HCT116 (cell line): ENCODE results near the gene CPEB1. TPM values are rescaled to one million over a fixed set of nuclear protein-coding genes. Genes with fewer than 3 reads are reported as not detected.

Experiments used
- ATAC-seq: fragments of 200-7000 bp; cut with Tn5 transposase; 2 replicates; pipeline ENCODE4 v1.9.1; 2020; ENCODE audit warnings: mild to moderate bottlenecking, moderate library complexity
- BruUV-seq: library from RNA; stranded (reverse); fragments of 400-500 nt; replicated peaks from 2 replicates; lab custom pipeline; 2021; lab: Mats Ljungman, UMichigan
- CTCF ChIA-PET: fragments of 300-600 bp; sonication (Branson Sonifier 250); formaldehyde crosslinking; loops from one replicate; lab custom pipeline; 2021; ENCODE audit warnings: antibody characterized with exemption; lab: Charles Lee
- POLR2A ChIA-PET: fragments of 300-600, 350-600 bp; sonication (Branson Sonifier 250); formaldehyde crosslinking; loops from one replicate; lab custom pipeline; 2021; ENCODE audit warnings: antibody characterized with exemption; lab: Charles Lee
- RAD21 ChIA-PET, 2 experiments: fragments of 300-600 bp; sonication (Branson Sonifier 250); formaldehyde crosslinking; loops; one replicate each; lab custom pipeline; 2023; ENCODE audit warnings: low total read pairs in 2 of 2; ENCODE audit not compliant: uncharacterized antibody in 2 of 2, unreplicated experiment in 2 of 2, low non-redundant PET in 1 of 2; lab: Charles Lee
- DNase-seq: peaks from one replicate; pipeline ENCODE4 v3.0.0-alpha.2; 2010; ENCODE audit warnings: low read depth, low spot score
- H2AFZ ChIP-seq: fragments of 200-600 bp; shearing (Covaris generic), sonication (generic); 2 replicates; pipeline ENCODE4 v1.6.1; 2017; ENCODE audit warnings: low read depth, mixed run types, mixed read lengths, antibody characterized with exemption, low read length; ENCODE audit not compliant: poor library complexity, severe bottlenecking
- H3K27ac ChIP-seq: 2 replicates; pipeline ENCODE4 v1.5.1; 2012; ENCODE audit warnings: low read depth, low read length
- H3K27me3 ChIP-seq: fragments of 200-600 bp; sonication (generic); 2 replicates; pipeline ENCODE4 v1.6.1; 2016; ENCODE audit warnings: mixed run types, low read length, mixed read lengths; ENCODE audit not compliant: insufficient read depth
- H3K36me3 ChIP-seq, 2 experiments: fragments of 200-500 bp in 1 of 2; fragments of 200-600 bp in 1 of 2; sonication (Bioruptor generic) in 1 of 2; sonication (generic) in 1 of 2; 2 replicates each; pipeline versions ENCODE4 v1.5.1 to v1.6.1; 2014 to 2016; ENCODE audit warnings: low read length in 2 of 2, inconsistent platforms in 1 of 2, mixed read lengths in 1 of 2, mixed run types in 1 of 2; ENCODE audit not compliant: insufficient read depth in 2 of 2, control insufficient read depth in 1 of 2
- H3K4me1 ChIP-seq, 2 experiments: fragments of 200-600 bp in 1 of 2; sonication (generic) in 1 of 2; 2 replicates each; pipeline versions ENCODE4 v1.5.1 to v1.6.1; 2012 to 2017; ENCODE audit warnings: low read length in 2 of 2, inconsistent platforms in 1 of 2, mild to moderate bottlenecking in 1 of 2, mixed read lengths in 1 of 2, mixed run types in 1 of 2, moderate library complexity in 1 of 2; ENCODE audit not compliant: insufficient read depth in 2 of 2, control insufficient read depth in 1 of 2
- H3K4me2 ChIP-seq: fragments of 200-600 bp; sonication (generic); 2 replicates; pipeline ENCODE4 v1.6.1; 2017; ENCODE audit warnings: mixed run types, low read length, mixed read lengths
- H3K4me3 ChIP-seq, 2 experiments: fragments of 200-600 bp in 1 of 2; sonication (generic) in 1 of 2; replicated peaks in 1 of 2; 2 replicates each; pipeline ENCODE4 v1.5.1; 2011 to 2016; ENCODE audit warnings: low read length in 2 of 2, control low read depth in 1 of 2, low read depth in 1 of 2, mild to moderate bottlenecking in 1 of 2, mixed read lengths in 1 of 2, mixed run types in 1 of 2
- H3K79me2 ChIP-seq: fragments of 200-600 bp; sonication (generic); 2 replicates; pipeline ENCODE4 v1.6.1; 2017; ENCODE audit warnings: mild to moderate bottlenecking, mixed run types, low read length, moderate library complexity, mixed read lengths; ENCODE audit not compliant: insufficient read depth
- H3K9ac ChIP-seq: fragments of 200-600 bp; sonication (generic); 2 replicates; pipeline ENCODE4 v1.6.1; 2016; ENCODE audit warnings: low read length, mixed read lengths
- H3K9me2 ChIP-seq: fragments of 200-600 bp; sonication (generic), shearing (Covaris generic); 2 replicates; pipeline ENCODE4 v1.6.1; 2017; ENCODE audit warnings: mixed run types, mild to moderate bottlenecking, moderate library complexity; ENCODE audit not compliant: insufficient read depth
- H3K9me3 ChIP-seq, 2 experiments: fragments of 200-500 bp in 1 of 2; fragments of 200-600 bp in 1 of 2; sonication (Bioruptor generic) in 1 of 2; sonication (generic) in 1 of 2; 2 replicates each; pipeline ENCODE4 v1.6.1; 2014 to 2017; ENCODE audit warnings: low read length in 2 of 2, mixed read lengths in 2 of 2, inconsistent platforms in 1 of 2, low read depth in 1 of 2, mild to moderate bottlenecking in 1 of 2, mixed run types in 1 of 2, moderate library complexity in 1 of 2; ENCODE audit not compliant: control insufficient read depth in 1 of 2, insufficient read depth in 1 of 2
- H4K20me1 ChIP-seq: fragments of 200-600 bp; sonication (generic), shearing (Covaris generic); 2 replicates; pipeline ENCODE4 v1.6.1; 2017; ENCODE audit warnings: mixed run types, mild to moderate bottlenecking, moderate library complexity; ENCODE audit not compliant: insufficient read depth
- CBX3 ChIP-seq: IDR thresholded peaks from 2 replicates; pipeline ENCODE4 v1.6.1; 2012; ENCODE audit warnings: low read depth
- EGR1 ChIP-seq: IDR thresholded peaks from 2 replicates; pipeline ENCODE4 v1.6.1; 2012; ENCODE audit warnings: low read depth
- ELF1 ChIP-seq: IDR thresholded peaks from 2 replicates; pipeline ENCODE4 v1.6.1; 2012; ENCODE audit warnings: low read depth, borderline replicate concordance
- EZH2phosphoT487 ChIP-seq: fragments of 200-600 bp; IDR thresholded peaks from 2 replicates; pipeline ENCODE4 v1.6.1; 2018; ENCODE audit warnings: antibody characterized with exemption, borderline replicate concordance
- JUND ChIP-seq: IDR thresholded peaks from 2 replicates; pipeline ENCODE4 v1.6.1; 2012
- POLR2A ChIP-seq: IDR thresholded peaks from 2 replicates; pipeline ENCODE4 v1.7.0; 2011; ENCODE audit warnings: borderline replicate concordance; ENCODE audit not compliant: insufficient read depth, insufficient read length; ENCODE audit errors: extremely low read depth
- POLR2AphosphoS5 ChIP-seq: IDR thresholded peaks from 2 replicates; pipeline ENCODE4 v1.6.1; 2011; ENCODE audit warnings: mild to moderate bottlenecking, low read depth, low read length, moderate library complexity
- RAD21 ChIP-seq: IDR thresholded peaks from 2 replicates; pipeline ENCODE4 v1.6.1; 2012; ENCODE audit warnings: low read depth, mild to moderate bottlenecking
- SIN3A ChIP-seq: IDR thresholded peaks from 2 replicates; pipeline ENCODE4 v1.6.1; 2012; ENCODE audit warnings: low read depth
- SP1 ChIP-seq: IDR thresholded peaks from 2 replicates; pipeline ENCODE4 v1.6.1; 2012; ENCODE audit warnings: low read depth
- SRF ChIP-seq: IDR thresholded peaks from 2 replicates; pipeline ENCODE4 v1.6.1; 2012; ENCODE audit warnings: low read depth
- TCF7L2 ChIP-seq: IDR thresholded peaks from 2 replicates; pipeline ENCODE4 v1.7.0; 2011; ENCODE audit warnings: borderline replicate concordance, inconsistent platforms; ENCODE audit not compliant: insufficient read depth, insufficient read length; ENCODE audit errors: extremely low read depth
- YY1 ChIP-seq: IDR thresholded peaks from 2 replicates; pipeline ENCODE4 v1.6.1; 2011; ENCODE audit warnings: low read length, low read depth, moderate library complexity, mild to moderate bottlenecking; ENCODE audit not compliant: insufficient replicate concordance; ENCODE audit errors: extremely low read depth
- ZNF274 ChIP-seq: fragments of 200-500 bp; sonication (Bioruptor generic); IDR thresholded peaks from 2 replicates; pipeline ENCODE4 v1.6.1; 2014; ENCODE audit warnings: mild to moderate bottlenecking, low read depth, low read length, inconsistent platforms
- intact Hi-C: fragments of 100-400 bp; cut with micrococcal nuclease; formaldehyde crosslinking; loops from 2 replicates; pipeline ENCODE4 v1.10.0; 2022
- total RNA-seq: library from RNA; stranded (reverse); gene quantifications from one replicate; pipeline ENCODE4 v1.2.1, GENCODE V29; 2021; ENCODE audit not compliant: unreplicated experiment
- TF ChIP-seq, protein P1 (sequence below): IDR thresholded peaks from 2 replicates; pipeline ENCODE4 v1.6.1; 2012
- TF ChIP-seq, protein P2 (sequence below): IDR thresholded peaks from 2 replicates; pipeline ENCODE4 v1.6.1; 2012; ENCODE audit warnings: low read depth
- TF ChIP-seq, protein P3 (sequence below): IDR thresholded peaks from 2 replicates; pipeline ENCODE4 v1.6.1; 2011; ENCODE audit warnings: mild to moderate bottlenecking, low read length, moderate library complexity; ENCODE audit not compliant: insufficient replicate concordance; ENCODE audit errors: extremely low read depth

Gene CPEB1
- total RNA-seq, 1 experiment from 2014 or later: not detected

DNA sequence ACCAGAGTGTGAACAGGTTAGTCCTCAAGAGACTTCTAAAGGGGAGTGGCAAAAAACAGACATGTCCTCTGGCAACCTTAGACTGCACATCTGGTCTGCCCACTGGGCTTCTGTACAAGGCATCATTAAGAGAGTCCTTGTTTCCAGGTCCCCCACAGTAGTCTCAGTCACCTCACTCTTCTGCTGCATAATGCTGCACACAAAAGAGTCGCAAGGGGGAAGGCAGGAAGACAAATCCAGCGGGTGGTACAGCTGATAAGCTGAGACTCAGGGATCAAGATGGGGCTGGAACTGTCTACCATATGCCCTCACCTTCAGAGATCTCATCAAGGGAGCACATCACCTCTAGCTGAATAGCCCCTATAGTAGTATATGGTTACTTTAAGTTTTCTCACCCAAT is 79.5 kb downstream of the CPEB1 start:
- BruUV-seq: no TSS peak
- TF ChIP-seq, protein P1, sequence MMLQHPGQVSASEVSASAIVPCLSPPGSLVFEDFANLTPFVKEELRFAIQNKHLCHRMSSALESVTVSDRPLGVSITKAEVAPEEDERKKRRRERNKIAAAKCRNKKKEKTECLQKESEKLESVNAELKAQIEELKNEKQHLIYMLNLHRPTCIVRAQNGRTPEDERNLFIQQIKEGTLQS: no peak
- TF ChIP-seq EGR1 (no peak), ELF1 (no peak), ZNF274 (no peak), POLR2AphosphoS5 (no peak), YY1 (no peak), EZH2phosphoT487 (no peak), JUND (no peak), SP1 (no peak), POLR2A (no peak), TCF7L2 (no peak), RAD21 (no peak), CBX3 (no peak), SRF (no peak), SIN3A (no peak)
- TF ChIP-seq, protein P2, sequence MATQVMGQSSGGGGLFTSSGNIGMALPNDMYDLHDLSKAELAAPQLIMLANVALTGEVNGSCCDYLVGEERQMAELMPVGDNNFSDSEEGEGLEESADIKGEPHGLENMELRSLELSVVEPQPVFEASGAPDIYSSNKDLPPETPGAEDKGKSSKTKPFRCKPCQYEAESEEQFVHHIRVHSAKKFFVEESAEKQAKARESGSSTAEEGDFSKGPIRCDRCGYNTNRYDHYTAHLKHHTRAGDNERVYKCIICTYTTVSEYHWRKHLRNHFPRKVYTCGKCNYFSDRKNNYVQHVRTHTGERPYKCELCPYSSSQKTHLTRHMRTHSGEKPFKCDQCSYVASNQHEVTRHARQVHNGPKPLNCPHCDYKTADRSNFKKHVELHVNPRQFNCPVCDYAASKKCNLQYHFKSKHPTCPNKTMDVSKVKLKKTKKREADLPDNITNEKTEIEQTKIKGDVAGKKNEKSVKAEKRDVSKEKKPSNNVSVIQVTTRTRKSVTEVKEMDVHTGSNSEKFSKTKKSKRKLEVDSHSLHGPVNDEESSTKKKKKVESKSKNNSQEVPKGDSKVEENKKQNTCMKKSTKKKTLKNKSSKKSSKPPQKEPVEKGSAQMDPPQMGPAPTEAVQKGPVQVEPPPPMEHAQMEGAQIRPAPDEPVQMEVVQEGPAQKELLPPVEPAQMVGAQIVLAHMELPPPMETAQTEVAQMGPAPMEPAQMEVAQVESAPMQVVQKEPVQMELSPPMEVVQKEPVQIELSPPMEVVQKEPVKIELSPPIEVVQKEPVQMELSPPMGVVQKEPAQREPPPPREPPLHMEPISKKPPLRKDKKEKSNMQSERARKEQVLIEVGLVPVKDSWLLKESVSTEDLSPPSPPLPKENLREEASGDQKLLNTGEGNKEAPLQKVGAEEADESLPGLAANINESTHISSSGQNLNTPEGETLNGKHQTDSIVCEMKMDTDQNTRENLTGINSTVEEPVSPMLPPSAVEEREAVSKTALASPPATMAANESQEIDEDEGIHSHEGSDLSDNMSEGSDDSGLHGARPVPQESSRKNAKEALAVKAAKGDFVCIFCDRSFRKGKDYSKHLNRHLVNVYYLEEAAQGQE: no peak
- TF ChIP-seq, protein P3, sequence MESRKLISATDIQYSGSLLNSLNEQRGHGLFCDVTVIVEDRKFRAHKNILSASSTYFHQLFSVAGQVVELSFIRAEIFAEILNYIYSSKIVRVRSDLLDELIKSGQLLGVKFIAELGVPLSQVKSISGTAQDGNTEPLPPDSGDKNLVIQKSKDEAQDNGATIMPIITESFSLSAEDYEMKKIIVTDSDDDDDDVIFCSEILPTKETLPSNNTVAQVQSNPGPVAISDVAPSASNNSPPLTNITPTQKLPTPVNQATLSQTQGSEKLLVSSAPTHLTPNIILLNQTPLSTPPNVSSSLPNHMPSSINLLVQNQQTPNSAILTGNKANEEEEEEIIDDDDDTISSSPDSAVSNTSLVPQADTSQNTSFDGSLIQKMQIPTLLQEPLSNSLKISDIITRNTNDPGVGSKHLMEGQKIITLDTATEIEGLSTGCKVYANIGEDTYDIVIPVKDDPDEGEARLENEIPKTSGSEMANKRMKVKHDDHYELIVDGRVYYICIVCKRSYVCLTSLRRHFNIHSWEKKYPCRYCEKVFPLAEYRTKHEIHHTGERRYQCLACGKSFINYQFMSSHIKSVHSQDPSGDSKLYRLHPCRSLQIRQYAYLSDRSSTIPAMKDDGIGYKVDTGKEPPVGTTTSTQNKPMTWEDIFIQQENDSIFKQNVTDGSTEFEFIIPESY: no peak
- ChIA-PET CTCF (no interaction called here), RAD21 (no interaction called here), POLR2A (no interaction called here)
- Histone ChIP-seq H3K79me2 (no peaks in the 10 kb centered on the region), H3K4me1 (no peaks in the 10 kb centered on the region), H3K27ac (no peak overlapping the region), H3K9ac (no peak overlapping the region), H3K4me3 (no peak overlapping the region), H3K9me3 (no peaks in the 10 kb centered on the region), H2AFZ (no peak overlapping the region), H3K4me2 (no peak overlapping the region), H3K9me2 (no peaks in the 10 kb centered on the region), H3K36me3 (no peaks in the 10 kb centered on the region), H3K27me3 (no peaks in the 10 kb centered on the region), H4K20me1 (no peaks in the 10 kb centered on the region)
- ATAC-seq (no peak), DNase-seq (no peak)
- intact Hi-C loops: no loop called here
